IPS DF 4.7 (cell line): ENCODE results near the gene PEPD.

ENCODE experiments used
- DNase-seq: peaks from one replicate; pipeline ENCODE4 v3.0.0-alpha.2; 2013; ENCODE audit warnings: low spot score; ENCODE audit errors: extremely low read depth

PEPD gene

GRCh38 chr19:33512021-33512420 is 9.6 kb downstream of the PEPD start:
- no peak for DNase-seq

- DNase-seq = no peak
Observed at GRCh38 chr19:33511346-33511745, 10.2 kb downstream of the PEPD start.

GRCh38 chr19:33510462-33511194 is 11.0 kb downstream of the PEPD start:
- no peak for DNase-seq

- no peak for DNase-seq
Observed at GRCh38 chr19:33509774-33510173, 11.8 kb downstream of the PEPD start.

- DNase-seq = no peak
Observed at GRCh38 chr19:33508941-33509614, 12.5 kb downstream of the PEPD start.

GRCh38 chr19:33508431-33508830 is 13.2 kb downstream of the PEPD start:
- no peak for DNase-seq

GRCh38 chr19:33508009-33508408 is 13.6 kb downstream of the PEPD start:
- no peak for DNase-seq

- no peak for DNase-seq
Observed at GRCh38 chr19:33507021-33507956, 14.3 kb downstream of the PEPD start.

GRCh38 chr19:33506498-33506897 is 15.1 kb downstream of the PEPD start:
- no peak for DNase-seq

GRCh38 chr19:33505823-33506222 is 15.8 kb downstream of the PEPD start:
- no peak for DNase-seq

GRCh38 chr19:33505148-33505547 is 16.4 kb downstream of the PEPD start:
- DNase-seq = no peak

GRCh38 chr19:33504058-33504444 is 17.5 kb downstream of the PEPD start:
- no peak for DNase-seq

GRCh38 chr19:33503433-33504057 is 18.0 kb downstream of the PEPD start:
- no peak for DNase-seq

GRCh38 chr19:33503030-33503429 is 18.6 kb downstream of the PEPD start:
- no peak for DNase-seq

GRCh38 chr19:33502521-33502920 is 19.1 kb downstream of the PEPD start:
- no peak for DNase-seq

GRCh38 chr19:33501693-33502356 is 19.8 kb downstream of the PEPD start:
- DNase-seq = no peak

- no peak for DNase-seq
Observed at GRCh38 chr19:33500991-33501390, 20.6 kb downstream of the PEPD start.

- no peak for DNase-seq
Observed at GRCh38 chr19:33500586-33500985, 21.0 kb downstream of the PEPD start.

GRCh38 chr19:33499671-33500506 is 21.7 kb downstream of the PEPD start:
- DNase-seq = no peak

- DNase-seq = no peak
Observed at GRCh38 chr19:33499248-33499647, 22.3 kb downstream of the PEPD start.
